SIG-M5 (cell line): Measurements from ENCODE around the gene ADAMTS17.

Source experiments
- DNase-seq: peaks from one replicate; lab custom pipeline; 2025; lab: John Stamatoyannopoulos, UW

ADAMTS17 gene

DNA sequence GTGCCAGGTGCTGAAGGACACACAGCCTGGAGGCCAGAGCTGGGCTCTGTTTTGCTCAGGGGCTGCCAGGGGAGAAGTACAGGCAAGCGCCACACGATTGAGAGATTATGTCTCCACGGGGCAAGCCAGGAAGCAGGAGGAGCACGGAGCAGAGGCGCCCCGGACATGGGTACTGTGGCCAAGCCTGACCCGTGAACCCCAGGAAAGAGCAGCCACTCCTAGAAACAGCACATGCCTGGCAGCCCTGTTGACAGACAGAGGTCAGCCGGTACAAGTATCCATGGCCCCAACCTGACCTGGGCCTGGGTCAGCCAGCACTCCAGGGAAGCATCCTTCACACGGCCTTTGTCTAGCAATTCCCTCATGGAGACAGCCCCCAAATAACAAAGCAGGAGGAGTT lies 89.4 kb downstream of the ADAMTS17 start:
- DNase-seq: no peak

DNA sequence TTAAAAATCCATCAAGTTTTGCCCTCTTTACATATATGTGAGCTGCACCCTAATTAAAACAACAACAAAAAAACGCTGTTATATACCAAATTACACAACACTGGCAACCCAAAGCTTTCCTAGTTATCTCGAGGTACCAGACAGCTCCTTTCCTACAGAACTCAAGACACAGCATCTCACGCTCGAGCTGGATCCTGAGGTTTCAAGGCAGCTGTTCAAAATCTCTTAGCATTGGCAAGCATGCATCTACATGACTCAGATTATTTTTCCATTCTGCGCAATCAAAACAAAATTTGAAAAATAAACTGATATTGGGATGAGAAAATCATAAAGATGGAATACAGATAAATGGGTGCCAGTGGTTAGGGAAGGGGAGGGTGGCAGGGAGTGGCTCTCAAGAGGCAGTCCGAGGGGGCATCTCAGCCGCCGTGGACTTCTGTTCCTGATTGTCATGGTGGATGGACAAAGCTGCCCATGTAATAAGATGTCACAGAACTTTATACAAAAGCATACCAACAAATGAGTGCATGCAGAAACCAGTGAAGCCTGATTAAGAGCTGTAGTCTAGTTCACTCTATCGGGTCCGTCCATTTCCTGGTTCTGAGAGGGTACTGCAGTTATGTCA lies 91.5 kb downstream of the ADAMTS17 start:
- DNase-seq: no peak

DNA sequence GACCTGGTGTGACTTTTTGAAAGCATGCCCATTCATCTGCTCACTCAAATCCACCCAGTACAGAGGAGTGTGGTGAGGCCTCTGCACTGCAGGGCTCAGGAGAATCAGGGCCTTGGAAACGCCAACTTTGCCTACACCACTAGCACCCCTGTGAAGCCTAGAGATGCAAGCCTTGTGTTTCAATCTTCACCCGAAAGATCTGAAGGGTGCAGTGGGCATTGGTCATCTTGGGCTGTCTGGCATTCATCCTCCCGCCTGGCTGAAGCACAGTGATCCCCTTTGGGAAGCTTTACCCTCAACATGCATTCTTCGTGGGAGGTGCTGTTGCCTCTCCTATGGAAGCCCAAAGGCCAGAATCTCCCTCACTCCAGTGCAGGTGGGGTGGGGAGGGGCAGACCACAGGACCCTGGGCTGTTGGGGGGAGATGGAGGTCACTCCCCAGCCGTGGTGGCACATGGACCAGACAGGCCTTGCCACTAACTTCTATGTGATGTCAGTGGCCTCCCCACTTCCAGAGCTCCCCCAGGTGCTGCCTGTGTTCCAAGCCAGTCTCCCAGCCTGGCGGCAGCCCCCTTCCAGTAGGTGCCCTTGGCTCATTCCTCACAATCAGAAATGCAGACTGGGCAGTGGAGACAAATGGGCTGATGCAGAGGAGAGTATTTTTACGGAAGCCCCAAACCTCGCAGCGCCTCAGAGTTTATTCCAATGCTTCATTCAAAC lies 92.5 kb downstream of the ADAMTS17 start:
- no peak for DNase-seq

- DNase-seq: no peak
Measured at GRCh38 chr15:100248236-100248635, 93.5 kb downstream of the ADAMTS17 start.

- no peak for DNase-seq
Measured at GRCh38 chr15:100247228-100248225, 94.2 kb downstream of the ADAMTS17 start.

GRCh38 chr15:100245855-100246254 lies 95.9 kb downstream of the ADAMTS17 start:
- no peak for DNase-seq

DNA sequence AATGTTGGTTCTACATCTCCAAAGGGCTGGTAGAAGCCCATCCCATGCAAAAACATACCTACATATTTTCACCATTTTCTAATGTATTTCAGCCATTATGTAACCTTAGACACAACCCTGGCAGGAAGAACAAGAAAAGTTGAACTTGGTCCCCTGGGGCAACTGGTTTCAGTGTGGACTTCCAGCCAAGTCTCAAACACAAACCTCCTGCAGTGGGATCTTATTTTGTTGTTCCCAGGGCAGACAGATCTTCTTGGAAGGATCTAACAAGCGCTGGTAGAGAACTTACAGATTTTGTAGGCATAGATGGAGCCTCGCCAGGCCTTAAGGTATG lies 96.3 kb downstream of the ADAMTS17 start:
- no peak for DNase-seq

- DNase-seq: no peak
Measured at GRCh38 chr15:100244796-100245486, 96.8 kb downstream of the ADAMTS17 start.

DNA sequence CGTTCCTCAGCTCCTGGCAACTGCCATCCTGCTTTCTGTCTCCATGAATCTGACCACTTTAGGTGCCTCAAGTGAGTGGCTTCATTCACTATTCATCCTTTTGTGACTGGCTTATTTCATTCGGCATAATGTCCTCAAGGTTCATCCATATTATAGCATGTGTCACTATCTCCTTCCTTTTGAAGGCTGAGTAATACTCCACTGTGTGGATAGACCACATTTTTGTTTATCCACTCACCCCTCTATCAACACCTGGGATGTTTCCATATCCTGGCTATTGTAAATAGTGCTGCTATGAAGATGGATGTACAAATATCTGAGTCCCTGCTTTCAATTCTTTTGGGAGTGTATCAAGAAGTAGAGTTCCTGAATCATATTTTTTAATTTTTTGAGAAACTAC lies 98.8 kb downstream of the ADAMTS17 start:
- no peak for DNase-seq

DNA sequence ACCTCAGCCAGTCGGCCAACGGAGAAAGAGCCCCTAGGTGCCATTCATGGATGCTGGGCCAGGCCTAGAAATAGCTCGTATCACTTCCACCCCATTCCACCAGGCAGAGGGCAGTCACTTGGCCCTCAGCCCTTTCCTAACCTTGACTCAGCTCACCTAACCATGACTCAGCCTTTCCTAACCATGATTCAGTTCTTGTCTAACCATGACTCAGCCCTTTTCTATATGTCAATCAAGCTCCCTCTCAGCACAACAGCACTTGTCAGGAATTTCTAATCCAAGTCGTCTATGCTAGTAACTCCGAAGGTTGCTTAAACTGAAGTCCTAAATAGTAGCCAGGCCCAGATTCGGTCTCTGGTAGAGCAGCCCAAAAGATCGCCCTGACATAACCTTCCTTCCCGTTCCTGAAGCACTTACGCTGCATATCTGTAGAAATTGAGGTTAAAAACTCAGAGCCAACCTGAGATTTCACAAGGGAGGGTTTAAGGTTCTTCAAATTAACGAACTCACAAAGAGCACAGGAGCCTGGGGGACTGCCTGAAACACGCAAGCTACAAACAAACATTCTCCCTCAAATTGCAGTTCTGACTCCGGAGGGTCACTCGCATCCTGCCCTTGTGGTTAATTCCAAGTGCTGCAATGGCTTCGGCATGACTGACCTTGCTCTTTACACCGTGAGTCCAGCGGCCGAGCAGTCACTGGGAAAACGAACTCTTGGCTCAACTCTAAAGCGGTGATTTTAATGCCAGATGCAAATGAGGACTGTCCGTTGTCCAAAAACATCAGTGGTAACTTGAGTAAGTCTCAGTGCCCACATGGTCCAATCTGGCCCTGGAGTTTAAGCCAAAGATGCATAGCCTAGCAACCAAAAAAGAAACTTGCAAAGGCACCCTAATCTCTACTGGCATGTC lies 99.9 kb downstream of the ADAMTS17 start:
- DNase-seq: no peak

GRCh38 chr15:100236981-100237720 lies 104.6 kb downstream of the ADAMTS17 start:
- no peak for DNase-seq

- no peak for DNase-seq
Measured at GRCh38 chr15:100235030-100235617, 106.7 kb downstream of the ADAMTS17 start.

DNA sequence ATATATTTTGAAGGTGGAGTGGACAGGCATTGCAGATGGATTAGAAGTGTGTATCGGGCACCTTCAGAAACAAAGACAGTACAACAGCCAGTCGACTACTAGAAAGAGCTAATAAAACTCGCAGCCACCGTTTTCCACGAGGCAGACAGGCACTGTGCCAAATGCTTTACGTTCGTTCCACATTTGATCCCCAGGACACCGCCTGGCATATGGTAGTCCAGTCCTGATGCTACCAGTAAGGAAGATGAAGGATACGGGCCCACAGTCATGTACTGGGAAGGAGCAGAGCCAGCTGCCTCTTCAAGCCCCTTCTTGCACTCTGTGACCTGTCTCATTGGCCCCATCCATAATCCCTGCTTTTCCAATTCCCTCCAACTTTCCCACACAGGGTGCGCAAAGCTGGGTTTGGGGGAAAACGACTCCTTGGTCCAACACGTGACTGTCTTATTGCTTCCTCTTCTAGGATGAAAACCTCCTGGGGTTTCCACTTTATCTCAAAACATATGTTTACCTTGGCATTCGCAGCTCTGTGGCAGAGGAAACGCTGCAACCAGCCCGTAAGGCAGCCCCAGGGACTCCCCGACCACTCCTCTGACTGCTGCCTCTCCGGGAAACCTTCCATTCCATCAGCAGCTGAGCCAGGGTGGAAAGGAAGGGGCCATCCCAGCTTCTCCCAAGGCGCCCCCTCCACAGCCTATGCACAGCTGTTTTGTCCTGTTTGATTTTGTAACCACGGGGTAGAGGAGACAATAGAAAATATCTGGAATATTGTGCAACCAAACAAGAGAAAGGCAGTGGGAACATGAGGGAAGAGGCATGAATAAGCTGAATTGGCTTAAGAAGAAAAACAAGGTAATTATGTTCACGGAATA lies 107.4 kb downstream of the ADAMTS17 start:
- no peak for DNase-seq

GRCh38 chr15:100230784-100231183 lies 111.0 kb downstream of the ADAMTS17 start:
- no peak for DNase-seq

GRCh38 chr15:100229181-100230163 lies 112.3 kb downstream of the ADAMTS17 start:
- no peak for DNase-seq

- no peak for DNase-seq
Measured at GRCh38 chr15:100227781-100228180, 114.0 kb downstream of the ADAMTS17 start.

GRCh38 chr15:100226107-100226506 lies 115.7 kb downstream of the ADAMTS17 start:
- no peak for DNase-seq
